Transverse colon (tissue), 4 donors: Measurements from ENCODE around the gene KDM2B. TPM values are rescaled to one million over a fixed set of nuclear protein-coding genes. Genes with fewer than 3 reads are reported as not detected.

Source experiments
- DNase-seq: peaks from one replicate; pipeline ENCODE4 v3.0.0-alpha.2; 2019
- H3K27ac ChIP-seq, 4 donors: fragments of 200-600 bp; sonication (generic); 2 replicates each; pipeline ENCODE4 v1.5.1; 2016 to 2018; ENCODE audit warnings: inconsistent platforms in 4 of 4
- H3K27me3 ChIP-seq: fragments of 200-600 bp; sonication (generic); 2 replicates; pipeline ENCODE4 v1.5.1; 2017; ENCODE audit warnings: inconsistent platforms
- H3K36me3 ChIP-seq, 4 donors: fragments of 200-600 bp; sonication (generic); 2 replicates each; pipeline ENCODE4 v1.5.1; 2017 to 2019; ENCODE audit warnings: inconsistent platforms in 4 of 4
- H3K4me1 ChIP-seq, 4 donors: fragments of 200-600 bp; sonication (generic); 2 replicates each; pipeline ENCODE4 v1.5.1; 2017 to 2020; ENCODE audit warnings: inconsistent platforms in 4 of 4
- H3K4me3 ChIP-seq, 4 donors: fragments of 200-600 bp; sonication (generic); 1 replicate in 1 of 4; 2 replicates in 3 of 4; pipeline versions ENCODE4 v1.5.1 to v1.6.1; 2017 to 2019; ENCODE audit warnings: inconsistent platforms in 4 of 4
- H3K9me3 ChIP-seq, 2 donors: fragments of 200-600 bp; sonication (generic); 2 replicates each; pipeline ENCODE4 v1.5.1; 2017 to 2019; ENCODE audit warnings: inconsistent platforms in 2 of 2
- CTCF ChIP-seq, 5 experiments: fragments of 200-600 bp in 3 of 5; fragments of 450-650 bp in 2 of 5; sonication (generic) in 3 of 5; IDR thresholded peaks; 1 replicate in 2 of 5; 2 replicates in 3 of 5; pipeline ENCODE4 v1.5.1; 2016 to 2017; ENCODE audit warnings: antibody characterized with exemption in 5 of 5, inconsistent platforms in 3 of 5, mild to moderate bottlenecking in 2 of 5, moderate library complexity in 1 of 5
- EP300 ChIP-seq: sonication (generic); formaldehyde crosslinking; IDR thresholded peaks from one replicate; pipeline ENCODE4 v1.6.1; 2017; ENCODE audit warnings: antibody characterized with exemption, low read depth
- POLR2A ChIP-seq: fragments of 450-650 bp; IDR thresholded peaks from one replicate; pipeline ENCODE4 v1.6.1; 2016; ENCODE audit warnings: antibody characterized with exemption, mild to moderate bottlenecking, moderate library complexity
- POLR2AphosphoS5 ChIP-seq, 3 donors: sonication (generic); formaldehyde crosslinking; IDR thresholded peaks; one replicate each; pipeline ENCODE4 v1.6.1; 2016; ENCODE audit warnings: antibody characterized with exemption in 3 of 3
- WGBS, 2 donors: methylation state at CpG; one replicate each; pipeline ENCODE4 v1.1.5; 2018; ENCODE audit warnings: low coverage in 1 of 2; 5-methylcytosine and 5-hydroxymethylcytosine counted together
- in situ Hi-C, 4 donors: fragments of 200-750 bp; cut with MboI; loops; one replicate each; pipeline versions ENCODE4 v1.15.0 to v1.15.1; 2017; ENCODE audit warnings: low sequenced_read_pairs in 3 of 4, low pct_ligation_motif_present in 1 of 4, low pct_unique_long_range_greater_than_20kb in 1 of 4
- intact Hi-C: fragments of 100-400 bp; cut with DNase I; formaldehyde crosslinking; loops from one replicate; pipeline ENCODE4 v1.15.1; 2023; ENCODE audit warnings: low total_unique reads
- total RNA-seq, 4 donors: library from RNA; depleted of rRNA; stranded (reverse); fragments of >200 nt; gene quantifications; one replicate each; pipeline ENCODE4 v1.1.0, GENCODE V29; 2016

KDM2B gene
- total RNA-seq, 4 donors from 2014 or later, result 7.2 to 39.3 (median 15.2) TPM

DNA sequence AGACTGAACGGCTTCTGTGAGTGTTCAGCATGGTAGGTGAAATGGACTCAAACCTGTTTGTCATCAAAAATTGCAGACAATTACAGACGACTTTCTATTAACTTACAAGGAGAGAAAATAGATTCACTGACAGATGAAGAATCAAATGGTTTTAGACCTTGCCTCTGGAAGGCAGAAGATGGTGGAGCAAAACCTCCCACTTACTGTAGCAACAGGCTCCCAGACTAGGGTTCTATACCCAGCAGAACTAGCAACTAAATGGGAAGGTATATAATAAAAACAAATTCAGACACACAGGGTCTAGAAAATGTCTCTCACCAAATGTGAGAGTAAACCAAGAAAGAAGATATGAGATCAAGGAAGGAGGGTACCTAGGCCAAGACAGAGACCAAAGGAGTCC, 144.1 kb downstream of the KDM2B start:
- WGBS, 2 donors, result 92 to 100% methylated on average over 2 of the region's 2 CpGs
- Histone ChIP-seq H3K4me1 (no peaks in the 10 kb centered on the region), H3K4me3 (no peak overlapping the region), H3K36me3 (peaks cover 0 to 11% (median 0%) of the 10 kb centered on the region in 4 donors), H3K27ac (no peak overlapping the region), H3K27me3 (no peaks in the 10 kb centered on the region), H3K9me3 (no peaks in the 10 kb centered on the region)
- no peak for TF ChIP-seq POLR2AphosphoS5 (IDR thresholded peaks at IDR 0.05)
- no peak for TF ChIP-seq EP300
- TF ChIP-seq POLR2A, result no peak
- no peak for TF ChIP-seq CTCF (IDR thresholded peaks at IDR 0.05)
- DNase-seq, result no peak
- intact Hi-C loops, result no loop called here
- in situ Hi-C loops, result loop anchor here in 3 of 4 donors (10.0 to 25.0 kb wide), 2 partner anchors 99 to 102 kb away; no protein-coding TSS in a partner anchor

GRCh38 chr12:121432740-121433480, 147.9 kb downstream of the KDM2B start:
- intact Hi-C loops, result no loop called here
- no peaks in the 10 kb centered on the region for H3K4me1 ChIP-seq
- H3K27me3 ChIP-seq, result no peaks in the 10 kb centered on the region
- H3K4me3 ChIP-seq, result no peak overlapping the region
- H3K36me3 ChIP-seq, result peaks cover 0 to 42% (median 11%) of the 10 kb centered on the region in 4 donors
- TF ChIP-seq EP300, result no peak
- no peak for TF ChIP-seq POLR2A
- no peak for TF ChIP-seq POLR2AphosphoS5 (IDR thresholded peaks at IDR 0.05)
- TF ChIP-seq CTCF (IDR thresholded peaks at IDR 0.05), result no peak
- H3K9me3 ChIP-seq, result no peaks in the 10 kb centered on the region
- no peak for DNase-seq
- WGBS, 2 donors, result 91 to 100% methylated on average over 1 to 11 of the region's 11 CpGs
- in situ Hi-C loops, result loop anchor here in 3 of 4 donors (10.0 to 25.0 kb wide), 2 partner anchors 96 to 98 kb away; no protein-coding TSS in a partner anchor
- no peak overlapping the region for H3K27ac ChIP-seq

DNA sequence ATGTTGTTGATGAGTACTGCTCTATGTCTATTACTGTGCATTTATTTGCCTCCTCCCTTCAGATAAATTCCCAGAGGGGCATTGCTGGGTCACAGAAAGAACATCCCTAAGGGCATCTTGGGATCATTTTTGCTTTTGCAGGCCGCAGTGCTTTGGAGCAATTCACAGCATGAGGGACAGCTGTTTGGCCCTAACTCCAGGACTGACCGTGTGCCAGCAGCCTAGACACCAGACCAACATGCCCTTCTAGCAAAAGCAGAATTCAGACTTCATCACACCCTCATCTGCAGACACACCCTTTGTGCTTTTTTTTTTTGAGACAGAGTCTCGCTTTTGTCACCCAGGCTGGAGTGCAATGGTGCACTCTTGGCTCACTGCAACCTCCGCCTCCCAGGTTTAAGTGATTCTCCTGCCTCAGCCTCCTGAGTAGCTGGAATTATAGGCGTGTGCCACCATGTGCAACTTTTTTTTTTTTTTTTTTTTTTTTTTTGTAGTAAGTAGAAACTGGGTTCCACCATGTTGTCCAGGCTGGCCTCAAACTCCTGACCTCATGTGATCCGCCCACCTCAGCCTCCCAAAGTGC, 149.9 kb downstream of the KDM2B start:
- Histone ChIP-seq H3K9me3 (no peaks in the 10 kb centered on the region), H3K4me3 (no peak overlapping the region), H3K27ac (no peak overlapping the region), H3K36me3 (peaks cover 0 to 39% (median 20%) of the 10 kb centered on the region in 4 donors), H3K27me3 (no peaks in the 10 kb centered on the region), H3K4me1 (peaks cover 0 to 1% (median 0%) of the 10 kb centered on the region in 4 donors)
- intact Hi-C loops (no loop called here), in situ Hi-C loops (loop anchor here in 3 of 4 donors (10.0 to 25.0 kb wide), 2 partner anchors 94 to 96 kb away; no protein-coding TSS in a partner anchor)
- WGBS, 2 donors, result 92 to 93% methylated on average over 2 to 6 of the region's 6 CpGs
- DNase-seq, result no peak
- TF ChIP-seq CTCF (IDR thresholded peaks at IDR 0.05) (no peak), POLR2A (no peak), EP300 (no peak), POLR2AphosphoS5 (IDR thresholded peaks at IDR 0.05) (no peak)

GRCh38 chr12:121428883-121429282, 151.9 kb downstream of the KDM2B start:
- no peak for TF ChIP-seq POLR2A
- no peak for TF ChIP-seq CTCF (IDR thresholded peaks at IDR 0.05)
- no peak for TF ChIP-seq POLR2AphosphoS5 (IDR thresholded peaks at IDR 0.05)
- no peak for TF ChIP-seq EP300
- Histone ChIP-seq H3K9me3 (no peaks in the 10 kb centered on the region), H3K4me1 (peaks cover 0 to 3% (median 0%) of the 10 kb centered on the region in 4 donors), H3K27ac (peak overlapping the region in 1 of 4 donors; percentile 22), H3K36me3 (peaks cover 0 to 51% (median 25%) of the 10 kb centered on the region in 4 donors), H3K4me3 (no peak overlapping the region), H3K27me3 (no peaks in the 10 kb centered on the region)
- intact Hi-C loops, result loop anchor here (2.0 kb wide), 1 partner anchor 62 kb away; no protein-coding TSS in a partner anchor
- in situ Hi-C loops, result loop anchor here in 1 of 4 donors (25.0 kb wide), 1 partner anchor 92 kb away; no protein-coding TSS in a partner anchor
- no peak for DNase-seq
- WGBS, 2 donors, result 88 to 90% methylated on average over 6 of the region's 6 CpGs
